Measurements from ENCODE around the gene SNCA. TPM values are rescaled to one million over a fixed set of nuclear protein-coding genes. Genes with fewer than 3 reads are reported as not detected.
A peak's percentile ranks its signal among the peaks of the same experiment; 100 is the strongest.

The SNCA gene
- total RNA-seq, 1 donor from 2014 or later: 7.0 TPM

GRCh38 chr4:89769856-89770255, 67.1 kb downstream of the SNCA start:
- Histone ChIP-seq H3K4me1 (peaks cover 18% of the 10 kb centered on the region), H3K4me3 (no peak overlapping the region), H3K36me3 (no peaks in the 10 kb centered on the region), H3K27me3 (ENCODE audit: low read depth) (no peaks in the 10 kb centered on the region), H3K27ac (replicated peaks) (no peak overlapping the region), H3K9me3 (replicated peaks) (peaks cover 13% of the 10 kb centered on the region)
- TF ChIP-seq, protein P1, sequence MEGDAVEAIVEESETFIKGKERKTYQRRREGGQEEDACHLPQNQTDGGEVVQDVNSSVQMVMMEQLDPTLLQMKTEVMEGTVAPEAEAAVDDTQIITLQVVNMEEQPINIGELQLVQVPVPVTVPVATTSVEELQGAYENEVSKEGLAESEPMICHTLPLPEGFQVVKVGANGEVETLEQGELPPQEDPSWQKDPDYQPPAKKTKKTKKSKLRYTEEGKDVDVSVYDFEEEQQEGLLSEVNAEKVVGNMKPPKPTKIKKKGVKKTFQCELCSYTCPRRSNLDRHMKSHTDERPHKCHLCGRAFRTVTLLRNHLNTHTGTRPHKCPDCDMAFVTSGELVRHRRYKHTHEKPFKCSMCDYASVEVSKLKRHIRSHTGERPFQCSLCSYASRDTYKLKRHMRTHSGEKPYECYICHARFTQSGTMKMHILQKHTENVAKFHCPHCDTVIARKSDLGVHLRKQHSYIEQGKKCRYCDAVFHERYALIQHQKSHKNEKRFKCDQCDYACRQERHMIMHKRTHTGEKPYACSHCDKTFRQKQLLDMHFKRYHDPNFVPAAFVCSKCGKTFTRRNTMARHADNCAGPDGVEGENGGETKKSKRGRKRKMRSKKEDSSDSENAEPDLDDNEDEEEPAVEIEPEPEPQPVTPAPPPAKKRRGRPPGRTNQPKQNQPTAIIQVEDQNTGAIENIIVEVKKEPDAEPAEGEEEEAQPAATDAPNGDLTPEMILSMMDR (IDR thresholded peaks at IDR 0.05; ENCODE audit: borderline replicate concordance): no peak
- DNase-seq: no peak
- intact Hi-C loops (cut with micrococcal nuclease): no loop called here

GRCh38 chr4:89767924-89768323, 69.0 kb downstream of the SNCA start:
- Histone ChIP-seq H3K27me3 (ENCODE audit: low read depth) (no peaks in the 10 kb centered on the region), H3K9me3 (replicated peaks) (peaks cover 6% of the 10 kb centered on the region), H3K4me3 (no peak overlapping the region), H3K4me1 (peaks cover 21% of the 10 kb centered on the region), H3K27ac (replicated peaks) (no peak overlapping the region), H3K36me3 (no peaks in the 10 kb centered on the region)
- TF ChIP-seq, protein P1 (IDR thresholded peaks at IDR 0.05; ENCODE audit: borderline replicate concordance): no peak
- no peak for DNase-seq
- intact Hi-C loops (cut with micrococcal nuclease): no loop called here

DNA sequence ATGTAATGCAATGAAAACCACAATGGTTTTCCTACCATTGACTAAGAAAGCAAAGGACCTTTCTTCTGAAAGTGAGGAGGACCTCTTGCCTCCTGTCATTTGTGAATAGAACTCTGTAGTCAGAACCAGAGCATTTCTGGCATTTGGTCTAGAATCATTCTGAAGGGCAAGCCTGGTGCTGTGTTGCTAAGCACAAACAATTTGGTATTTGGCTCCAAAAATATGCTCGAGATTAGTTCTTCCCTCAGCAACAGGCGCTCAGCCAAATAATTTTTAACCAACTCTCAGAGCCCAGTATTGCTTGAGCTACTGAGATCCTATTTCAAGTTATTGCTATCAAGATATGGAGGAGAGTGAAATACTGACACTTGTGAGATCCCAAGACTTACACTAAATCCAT, 71.0 kb downstream of the SNCA start:
- intact Hi-C loops (cut with micrococcal nuclease): no loop called here
- Histone ChIP-seq H3K27ac (replicated peaks) (peak overlapping the region; percentile 70), H3K27me3 (ENCODE audit: low read depth) (no peaks in the 10 kb centered on the region), H3K4me3 (no peak overlapping the region), H3K36me3 (no peaks in the 10 kb centered on the region), H3K9me3 (replicated peaks) (peaks cover 6% of the 10 kb centered on the region), H3K4me1 (peaks cover 21% of the 10 kb centered on the region)
- TF ChIP-seq, protein P1 (IDR thresholded peaks at IDR 0.05; ENCODE audit: borderline replicate concordance): no peak
- DNase-seq: no peak

DNA sequence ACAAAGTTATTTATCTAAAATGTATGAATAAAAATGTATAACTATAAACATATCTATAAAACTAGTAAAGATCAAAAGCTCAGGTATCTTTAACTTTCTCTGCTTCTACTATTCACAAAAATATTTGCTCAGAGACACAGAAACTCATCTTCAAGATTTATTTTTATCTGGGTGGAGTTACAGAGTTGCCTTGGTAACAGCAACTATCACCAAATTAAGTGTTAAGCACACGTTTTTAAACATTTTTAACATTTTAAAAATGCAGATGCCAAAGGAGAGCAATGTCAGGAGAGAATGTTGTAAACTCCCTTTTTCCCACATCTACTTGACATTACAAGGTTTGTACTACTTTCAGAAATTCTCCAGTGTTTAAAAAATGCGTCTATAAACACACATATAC, 71.4 kb downstream of the SNCA start:
- TF ChIP-seq, protein P1 (IDR thresholded peaks at IDR 0.05; ENCODE audit: borderline replicate concordance): no peak
- Histone ChIP-seq H3K4me1 (peaks cover 21% of the 10 kb centered on the region), H3K27ac (replicated peaks) (peak overlapping the region; percentile 70), H3K27me3 (ENCODE audit: low read depth) (no peaks in the 10 kb centered on the region), H3K4me3 (no peak overlapping the region), H3K9me3 (replicated peaks) (peaks cover 6% of the 10 kb centered on the region), H3K36me3 (no peaks in the 10 kb centered on the region)
- DNase-seq: no peak
- intact Hi-C loops (cut with micrococcal nuclease): no loop called here

DNA sequence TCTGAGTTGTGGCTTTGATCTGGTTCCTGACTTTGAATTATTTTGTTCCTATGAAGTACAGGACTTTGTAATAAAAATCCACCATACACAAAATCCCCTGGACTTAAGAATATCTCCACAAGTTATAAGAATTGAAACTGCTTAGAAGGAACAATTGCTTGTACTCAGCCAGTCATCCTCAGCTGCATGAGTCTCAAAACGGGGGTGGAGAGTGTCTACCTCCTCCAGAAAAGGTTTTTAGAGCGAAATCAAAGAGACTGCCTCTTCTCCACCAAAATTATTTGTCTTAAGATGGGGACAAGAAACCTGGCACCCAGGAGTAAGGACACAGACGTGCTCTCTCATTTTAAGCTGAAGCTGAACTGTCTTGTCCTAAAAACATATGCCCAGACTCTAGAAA, 74.7 kb downstream of the SNCA start:
- Histone ChIP-seq H3K36me3 (no peaks in the 10 kb centered on the region), H3K4me1 (peaks cover 22% of the 10 kb centered on the region), H3K9me3 (replicated peaks) (no peaks in the 10 kb centered on the region), H3K27me3 (ENCODE audit: low read depth) (no peaks in the 10 kb centered on the region), H3K4me3 (no peak overlapping the region), H3K27ac (replicated peaks) (no peak overlapping the region)
- no peak for DNase-seq
- intact Hi-C loops (cut with micrococcal nuclease): no loop called here
- TF ChIP-seq, protein P1 (IDR thresholded peaks at IDR 0.05; ENCODE audit: borderline replicate concordance): no peak

GRCh38 chr4:89759426-89759825, 77.5 kb downstream of the SNCA start:
- Histone ChIP-seq H3K27ac (replicated peaks) (no peak overlapping the region), H3K4me3 (no peak overlapping the region), H3K27me3 (ENCODE audit: low read depth) (no peaks in the 10 kb centered on the region), H3K9me3 (replicated peaks) (no peaks in the 10 kb centered on the region), H3K36me3 (no peaks in the 10 kb centered on the region), H3K4me1 (peaks cover 6% of the 10 kb centered on the region)
- no peak for DNase-seq
- intact Hi-C loops (cut with micrococcal nuclease): no loop called here
- TF ChIP-seq, protein P1 (IDR thresholded peaks at IDR 0.05; ENCODE audit: borderline replicate concordance): no peak
